GM13977 (cell line): Measurements from ENCODE around the gene GATAD2A.

ENCODE experiments used
- DNase-seq: peaks from one replicate; pipeline ENCODE4 v3.0.0; 2012; ENCODE audit warnings: low spot score
- CTCF ChIP-seq: IDR thresholded peaks from 2 replicates; pipeline ENCODE4 v1.5.1; 2012; ENCODE audit warnings: mild to moderate bottlenecking, control low read depth; ENCODE audit not compliant: insufficient read depth; ENCODE audit errors: extremely low read depth, missing control alignments
- in situ Hi-C: fragments of 300-500 bp; cut with MboI; formaldehyde crosslinking; loops from one replicate; pipeline ENCODE4 v1.12.0; 2022; ENCODE audit warnings: low sequenced_read_pairs, low pct_unique_long_range_greater_than_20kb, mixed read lengths, inconsistent platforms; ENCODE audit not compliant: unreplicated experiment

Gene GATAD2A

DNA sequence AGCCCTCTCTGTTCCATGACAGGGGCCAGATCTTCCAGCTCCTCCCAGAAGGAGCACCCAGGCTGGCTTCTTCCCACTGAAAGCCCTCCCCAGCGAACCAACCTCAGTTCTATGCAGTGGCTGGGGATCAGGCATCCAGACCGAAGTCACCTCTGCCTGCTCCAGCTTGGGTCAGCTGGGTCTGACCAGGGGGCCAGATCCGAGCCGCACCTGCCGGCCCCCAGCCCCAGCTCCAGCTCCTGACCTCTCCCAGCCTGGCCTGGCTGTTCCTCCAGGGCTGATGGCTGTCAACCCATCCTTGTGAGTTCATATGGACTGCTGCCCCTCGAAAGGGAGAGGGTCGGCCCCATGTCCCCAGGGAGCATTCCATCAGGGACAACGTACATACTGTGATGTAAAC lies 101.9 kb downstream of the GATAD2A start:
- no peak for DNase-seq
- no peak for TF ChIP-seq CTCF
- in situ Hi-C loops, result no loop called here

- no peak for TF ChIP-seq CTCF
- in situ Hi-C loops, result no loop called here
- no peak for DNase-seq
Measured at GRCh38 chr19:19508217-19508616, 102.7 kb downstream of the GATAD2A start.

GRCh38 chr19:19510432-19510831 lies 105.0 kb downstream of the GATAD2A start:
- TF ChIP-seq CTCF, result no peak
- in situ Hi-C loops, result no loop called here
- no peak for DNase-seq

DNA sequence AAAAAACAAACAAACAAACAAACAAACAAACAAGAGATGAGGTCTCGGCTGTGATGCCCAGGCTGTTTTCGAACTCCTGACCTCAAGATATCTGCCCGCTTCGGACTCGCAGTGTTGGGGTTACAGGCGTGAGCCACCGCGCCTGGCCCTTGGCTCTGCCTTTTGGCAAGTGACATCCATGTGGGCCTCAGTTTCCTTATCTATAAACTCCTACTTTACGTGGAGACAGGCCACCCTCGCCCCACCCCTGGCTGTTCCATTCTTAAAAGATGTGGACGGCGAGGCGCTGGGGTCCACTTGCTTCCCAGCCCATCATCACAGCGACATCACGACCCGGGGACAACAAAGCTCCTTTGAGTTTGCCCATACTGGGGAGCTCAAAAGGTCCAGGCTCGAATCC lies 108.2 kb downstream of the GATAD2A start:
- in situ Hi-C loops, result no loop called here

DNA sequence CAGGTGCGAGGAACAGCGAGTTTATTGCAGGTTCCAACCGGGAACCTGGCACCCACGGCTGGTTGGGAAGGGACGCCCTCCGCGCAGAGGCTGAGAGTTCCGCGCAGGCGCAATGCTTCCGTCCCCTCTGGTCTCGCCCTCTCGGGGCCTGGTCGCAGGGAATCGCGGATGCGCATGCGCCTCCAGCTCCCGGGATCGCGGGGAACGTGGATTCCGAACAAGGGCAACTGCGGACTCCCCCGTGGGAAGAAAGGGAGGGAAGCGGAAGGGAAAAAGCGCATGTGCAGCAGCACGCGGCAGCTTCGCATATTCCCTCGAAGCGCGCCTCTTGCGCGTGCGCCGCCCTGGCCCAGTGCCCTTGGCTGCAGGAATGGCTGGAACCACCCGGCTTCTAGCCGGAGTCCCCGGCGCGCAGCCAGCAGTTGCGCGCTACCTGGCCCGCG lies 108.8 kb downstream of the GATAD2A start:
- in situ Hi-C loops, result no loop called here
- no peak for DNase-seq
- no peak for TF ChIP-seq CTCF

More for the DNA sequence above, 108.2 kb downstream of the GATAD2A start:
- no peak for DNase-seq
- no peak for TF ChIP-seq CTCF

DNA sequence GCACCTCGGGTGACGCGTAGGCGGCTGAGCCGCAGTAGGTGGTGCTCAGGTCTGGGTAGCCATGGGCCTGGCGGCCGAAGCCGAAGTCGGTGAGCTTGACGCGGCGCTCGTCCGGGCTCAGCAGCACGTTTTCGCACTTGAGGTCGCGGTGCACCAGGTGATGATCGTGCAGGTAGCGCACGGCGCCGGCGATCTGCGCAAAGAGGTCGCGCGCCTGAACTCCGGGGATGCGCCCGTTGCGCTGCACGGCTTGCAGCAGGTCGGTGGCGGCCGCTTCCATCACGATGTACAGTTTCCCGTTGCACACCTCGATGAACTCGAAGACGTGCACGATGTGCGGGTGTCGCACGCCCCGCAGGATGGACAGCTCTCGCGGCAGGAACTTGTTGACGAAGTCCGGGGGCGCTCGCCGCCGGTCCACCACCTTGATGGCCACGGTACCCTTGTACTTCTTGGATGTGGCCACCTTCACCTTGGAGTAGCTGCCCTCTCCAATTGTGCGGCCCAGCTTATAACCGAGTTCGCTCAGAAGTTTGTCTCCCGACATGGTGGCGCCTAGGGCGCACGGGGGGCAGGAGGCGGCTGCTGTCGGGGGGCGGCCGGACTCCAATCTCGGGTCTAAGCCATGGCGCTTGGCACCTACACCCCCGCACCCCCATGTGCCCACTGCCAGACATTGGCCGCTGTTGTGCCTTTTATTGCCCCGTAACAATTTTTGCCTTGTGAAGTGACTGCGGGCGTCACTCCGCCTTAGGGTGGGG lies 109.6 kb downstream of the GATAD2A start, which contains the start of gene TSSK6:
TSS of gene TSSK6 (minus strand) at position 668 of the 761 bp plus-strand sequence. CDS start at position 547, 121 bp downstream.
- no peak for DNase-seq
- in situ Hi-C loops, result no loop called here
- TF ChIP-seq CTCF, result no peak
